ENCODE measurements around the gene SND1.

Gene SND1

GRCh38 chr7:127882313-127882920 lies 230.4 kb downstream of the SND1 start:
- DNase-seq (ENCODE audit: extremely low read depth, low read depth): no peak

GRCh38 chr7:127884066-127884559 lies 232.1 kb downstream of the SND1 start:
- no peak for TF ChIP-seq CTCF (IDR thresholded peaks at IDR 0.05; ENCODE audit: low read depth, low read length, missing control alignments)
- no peak for DNase-seq (ENCODE audit: extremely low read depth, low read depth)
- H3K4me3 ChIP-seq (replicated peaks; ENCODE audit: low read depth, low read length): no peak overlapping the region

More at GRCh38 chr7:127882313-127882920, 230.4 kb downstream of the SND1 start:
- no peak overlapping the region for H3K4me3 ChIP-seq (replicated peaks; ENCODE audit: low read depth, low read length)
- no peak for TF ChIP-seq CTCF (IDR thresholded peaks at IDR 0.05; ENCODE audit: low read depth, low read length, missing control alignments)

GRCh38 chr7:127885222-127885772 lies 233.3 kb downstream of the SND1 start:
- DNase-seq (ENCODE audit: extremely low read depth, low read depth): no peak
- H3K4me3 ChIP-seq (replicated peaks; ENCODE audit: low read depth, low read length): no peak overlapping the region
- no peak for TF ChIP-seq CTCF (IDR thresholded peaks at IDR 0.05; ENCODE audit: low read depth, low read length, missing control alignments)

GRCh38 chr7:127885843-127886242 lies 233.8 kb downstream of the SND1 start:
- DNase-seq (ENCODE audit: extremely low read depth, low read depth): peak; percentile 12
- TF ChIP-seq CTCF (IDR thresholded peaks at IDR 0.05; ENCODE audit: low read depth, low read length, missing control alignments): no peak
- H3K4me3 ChIP-seq (replicated peaks; ENCODE audit: low read depth, low read length): no peak overlapping the region

GRCh38 chr7:127886248-127886647 lies 234.3 kb downstream of the SND1 start:
- TF ChIP-seq CTCF (IDR thresholded peaks at IDR 0.05; ENCODE audit: low read depth, low read length, missing control alignments): no peak
- no peak overlapping the region for H3K4me3 ChIP-seq (replicated peaks; ENCODE audit: low read depth, low read length)
- no peak for DNase-seq (ENCODE audit: extremely low read depth, low read depth)

- TF ChIP-seq CTCF (IDR thresholded peaks at IDR 0.05; ENCODE audit: low read depth, low read length, missing control alignments): no peak
- no peak for DNase-seq (ENCODE audit: extremely low read depth, low read depth)
- no peak overlapping the region for H3K4me3 ChIP-seq (replicated peaks; ENCODE audit: low read depth, low read length)
These were observed 235.1 kb downstream of the SND1 start for GRCh38 chr7:127887096-127887495.
